Daoy (cell line): ENCODE measurements around the gene TBC1D22A. TPM values are rescaled to one million over a fixed set of nuclear protein-coding genes. Genes with fewer than 3 reads are reported as not detected.
"Not testable (repeated sequence)": the region's sequence is repeated elsewhere in the genome, so short reads cannot be mapped to it uniquely, and the experiment has no call there.

Source experiments
- DNase-seq: peaks from one replicate; pipeline ENCODE4 v3.0.0-alpha.2; 2015; ENCODE audit warnings: low read depth
- total RNA-seq: library from RNA; depleted of rRNA; stranded (reverse); fragments of >200 nt; shearing (Covaris generic); gene quantifications from 2 replicates; pipeline ENCODE4 v1.2.3, GENCODE V29; 2014

TBC1D22A gene
- total RNA-seq, 1 experiment from 2014 or later, result 8.7 TPM

- no peak for DNase-seq
Measured at GRCh38 chr22:46773076-46773475, 10.6 kb downstream of the TBC1D22A start.

GRCh38 chr22:46774253-46774979 lies 12.0 kb downstream of the TBC1D22A start:
- DNase-seq, result no peak

DNA sequence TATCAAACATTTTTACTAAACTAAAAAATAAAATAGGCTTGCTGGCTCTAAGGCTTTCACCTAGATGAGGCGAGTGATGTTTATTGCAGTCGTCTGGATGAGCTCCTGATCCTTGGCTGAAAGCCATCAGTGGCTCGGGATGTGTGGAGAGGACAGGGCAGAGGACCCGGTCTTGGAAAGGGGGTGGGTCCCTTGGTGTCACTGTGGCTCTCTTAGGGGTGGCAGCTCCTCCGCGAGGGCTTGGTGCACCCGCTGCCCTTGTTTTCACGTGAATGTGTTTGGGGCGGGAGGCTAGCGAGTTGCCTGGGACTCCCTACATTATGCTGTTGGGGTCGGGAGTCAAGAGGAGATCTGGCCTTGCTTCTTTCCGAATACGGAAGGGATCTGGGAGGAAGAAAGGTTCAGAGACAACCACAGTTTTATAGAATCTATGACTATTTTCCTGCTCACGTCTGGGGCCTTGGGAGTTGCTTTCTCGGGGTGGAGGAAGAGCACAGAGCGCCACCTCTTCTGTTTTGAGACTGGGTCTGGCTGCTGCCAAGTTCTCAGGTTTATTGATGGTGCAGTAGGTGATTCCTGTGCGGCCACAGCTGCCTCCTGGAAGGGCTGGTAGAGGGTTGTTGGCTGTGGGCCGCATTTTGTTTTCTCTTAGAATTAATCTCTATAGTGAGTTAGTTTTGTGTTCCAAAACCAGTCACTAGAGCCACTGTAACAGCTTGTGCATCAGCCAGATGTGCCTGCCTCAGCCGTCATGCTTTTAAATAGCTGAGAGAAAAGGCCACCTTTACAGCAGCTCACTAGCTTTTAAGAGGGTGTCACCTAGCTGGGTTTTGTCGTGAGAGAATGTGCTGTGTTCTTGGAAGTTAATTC lies 12.8 kb downstream of the TBC1D22A start:
- no peak for DNase-seq

- no peak for DNase-seq
Measured at GRCh38 chr22:46775850-46776826, 13.7 kb downstream of the TBC1D22A start.

- no peak for DNase-seq
Measured at GRCh38 chr22:46776876-46777608, 14.6 kb downstream of the TBC1D22A start.

DNA sequence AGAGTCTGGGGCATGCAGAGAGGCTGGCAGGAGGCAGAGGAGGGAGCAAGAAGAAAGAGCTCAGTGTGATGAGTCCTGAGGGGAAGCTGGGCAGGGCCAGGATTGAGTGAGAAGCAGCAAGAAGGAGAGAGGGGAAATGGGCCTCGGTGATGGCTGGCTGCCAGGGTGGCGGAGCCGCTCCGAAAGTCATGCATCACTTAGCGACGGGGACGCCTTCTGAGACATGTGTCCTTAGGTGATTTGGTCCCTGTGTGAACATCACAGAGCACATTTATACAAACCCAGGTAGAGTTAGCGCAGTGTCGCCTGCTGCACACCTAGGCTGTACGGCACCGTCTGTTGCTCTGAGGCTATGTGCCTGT lies 15.1 kb downstream of the TBC1D22A start:
- no peak for DNase-seq

GRCh38 chr22:46779023-46779422 lies 16.6 kb downstream of the TBC1D22A start:
- no peak for DNase-seq

DNA sequence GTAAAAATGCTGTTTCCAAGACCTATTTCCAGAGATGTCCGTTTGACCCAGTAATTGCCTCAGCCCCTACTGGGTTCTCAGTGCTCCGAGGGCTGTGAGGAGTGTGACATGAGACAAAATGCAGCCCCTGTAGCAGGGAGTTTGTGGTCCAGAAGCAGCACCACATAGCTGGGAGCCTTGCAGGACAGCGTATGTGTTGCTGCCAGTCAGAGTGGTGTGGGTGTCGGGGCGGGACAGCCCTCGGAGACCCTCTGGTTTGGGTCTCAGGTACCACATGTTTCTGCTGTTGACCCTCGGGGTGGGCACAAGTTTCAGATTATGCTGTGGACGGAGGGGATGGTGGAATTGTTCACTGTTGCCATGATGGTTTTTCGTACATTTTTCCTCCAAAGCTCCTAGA lies 17.2 kb downstream of the TBC1D22A start:
- DNase-seq, result no peak

GRCh38 chr22:46780453-46780852 lies 18.0 kb downstream of the TBC1D22A start:
- DNase-seq, result no peak

GRCh38 chr22:46781291-46781690 lies 18.8 kb downstream of the TBC1D22A start:
- no peak for DNase-seq

DNA sequence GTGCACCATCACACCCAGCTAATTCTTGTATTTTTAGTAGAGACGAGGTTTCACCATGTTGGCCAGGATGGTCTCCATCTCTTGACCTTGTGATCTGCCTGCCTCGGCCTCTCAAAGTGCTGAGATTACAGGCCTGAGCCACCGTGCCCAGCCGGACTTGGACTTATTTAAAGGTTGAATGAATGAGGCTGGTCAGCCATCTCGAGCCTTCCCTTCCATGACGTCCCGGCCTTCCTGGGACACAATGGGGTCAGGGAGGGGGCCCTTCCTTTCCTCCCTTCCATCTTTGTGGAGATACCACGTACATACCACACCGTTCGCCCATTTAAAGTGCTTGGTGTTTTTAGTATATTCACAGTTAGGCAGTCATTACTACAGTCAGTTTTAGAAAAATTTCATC lies 19.8 kb downstream of the TBC1D22A start:
- not testable (repeated sequence) for DNase-seq

DNA sequence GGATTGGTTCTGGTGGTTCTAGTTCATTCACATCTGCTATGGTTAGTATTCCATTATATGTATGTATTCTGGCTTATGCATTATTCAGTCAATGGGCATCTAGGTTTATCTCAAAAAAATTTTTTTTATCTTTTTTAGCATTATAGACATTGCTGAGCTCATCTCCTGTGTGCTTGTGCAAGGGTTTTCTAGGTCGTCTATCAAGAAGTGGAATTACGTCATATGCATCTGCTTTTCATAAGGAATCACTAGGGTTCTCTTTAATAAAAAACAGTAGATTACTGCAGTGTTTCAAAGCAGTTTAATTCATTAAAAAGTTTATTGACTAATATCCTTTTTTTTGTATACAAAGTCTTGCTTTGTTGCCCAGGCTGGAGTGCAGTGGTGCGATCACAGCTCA lies 21.3 kb downstream of the TBC1D22A start:
- no peak for DNase-seq

GRCh38 chr22:46788441-46789172 lies 26.2 kb downstream of the TBC1D22A start:
- no peak for DNase-seq

DNA sequence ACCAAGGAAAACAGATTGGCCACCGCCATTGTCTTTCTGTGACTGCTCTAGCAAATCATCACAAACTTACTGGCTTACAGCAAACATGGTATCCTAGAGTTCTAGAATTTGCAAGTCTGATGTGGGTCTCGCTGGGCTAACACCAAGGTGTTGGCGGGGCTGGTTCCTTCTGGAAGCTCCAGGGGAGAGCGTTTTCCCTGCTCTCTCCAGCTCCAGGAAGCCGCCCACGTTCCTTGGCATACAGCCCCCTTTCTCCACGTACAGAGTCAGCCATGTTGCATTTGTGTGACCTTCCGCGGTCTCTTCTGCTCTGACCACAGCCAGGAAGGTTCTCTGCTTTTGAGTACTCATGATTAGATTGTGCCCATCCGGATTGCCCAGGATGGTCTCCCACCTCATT lies 27.5 kb downstream of the TBC1D22A start:
- DNase-seq, result no peak

DNA sequence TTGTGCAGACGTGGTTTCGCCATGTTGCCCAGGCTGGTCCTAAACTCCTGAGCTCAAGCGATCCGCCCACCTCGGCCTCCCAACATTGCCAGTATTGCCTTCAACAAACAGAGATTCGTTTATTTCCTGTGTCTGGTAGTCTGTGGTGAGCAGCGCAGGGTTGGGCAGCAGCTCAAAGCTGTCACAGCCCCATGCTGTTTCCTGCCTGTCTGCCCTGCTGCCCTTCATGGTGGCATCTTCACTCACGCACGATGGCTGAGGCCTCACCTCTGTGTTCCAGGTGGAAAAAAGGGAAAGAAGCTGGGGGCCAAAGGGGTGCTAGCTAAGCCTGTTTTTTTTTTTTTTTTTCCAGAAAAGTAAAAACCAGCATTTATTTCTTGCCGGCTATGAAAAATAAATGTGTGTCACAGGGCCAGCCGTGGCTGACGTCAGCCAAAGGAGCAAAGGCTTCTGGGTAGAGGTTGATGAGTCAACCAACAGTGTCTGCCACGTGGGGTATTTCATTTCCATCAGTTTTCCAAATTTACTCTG lies 28.8 kb downstream of the TBC1D22A start:
- DNase-seq, result peak; percentile 79

- no peak for DNase-seq
Measured at GRCh38 chr22:46792061-46792796, 29.8 kb downstream of the TBC1D22A start.

- no peak for DNase-seq
Measured at GRCh38 chr22:46792841-46793261, 30.4 kb downstream of the TBC1D22A start.

GRCh38 chr22:46793497-46793896 lies 31.0 kb downstream of the TBC1D22A start:
- no peak for DNase-seq

- DNase-seq, result no peak
Measured at GRCh38 chr22:46794067-46794466, 31.6 kb downstream of the TBC1D22A start.

GRCh38 chr22:46794491-46794890 lies 32.0 kb downstream of the TBC1D22A start:
- DNase-seq, result no peak
